CMK (cell line): ENCODE data around the gene UBE2G1.
A peak's percentile ranks its signal among the peaks of the same experiment; 100 is the strongest.
"Not testable (repeated sequence)": the region's sequence is repeated elsewhere in the genome, so short reads cannot be mapped to it uniquely, and the experiment has no call there.

Experiments used
- DNase-seq: peaks from one replicate; pipeline ENCODE4 v3.0.0-alpha.2; 2010; ENCODE audit warnings: low read depth

UBE2G1 gene

GRCh38 chr17:4366327-4367063 lies at the start of gene UBE2G1:
Gene UBE2G1, minus strand, starts transcription at chr17:4366675. Its CDS starts 359 bp downstream, at chr17:4366316.
- peak; percentile 75 for DNase-seq

GRCh38 chr17:4412933-4413831 lies 46.7 kb upstream of the UBE2G1 start:
- peak; percentile 50 for DNase-seq

GRCh38 chr17:4411201-4411600 lies 44.7 kb upstream of the UBE2G1 start:
- no peak for DNase-seq

- no peak for DNase-seq
Observed at GRCh38 chr17:4409659-4410058, 43.2 kb upstream of the UBE2G1 start.

DNA sequence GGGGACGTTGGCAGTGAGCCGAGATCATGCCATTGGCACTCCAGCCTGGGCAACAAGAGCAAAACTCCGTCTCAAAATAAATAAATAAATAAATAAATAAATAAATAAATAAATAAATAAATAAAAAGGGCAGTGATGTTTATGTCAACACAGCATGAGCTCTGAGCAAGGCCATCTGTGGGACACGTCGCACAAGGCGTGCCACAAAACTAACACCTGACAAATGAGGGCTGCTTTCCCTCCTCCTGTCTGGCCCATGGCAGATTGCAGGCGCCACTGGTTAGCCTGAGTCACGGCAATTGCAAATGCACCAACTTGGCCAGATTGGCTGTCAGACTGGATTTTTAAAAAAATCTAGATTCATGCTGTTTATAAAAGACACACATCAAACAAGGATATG lies 41.4 kb upstream of the UBE2G1 start:
- DNase-seq = no peak

DNA sequence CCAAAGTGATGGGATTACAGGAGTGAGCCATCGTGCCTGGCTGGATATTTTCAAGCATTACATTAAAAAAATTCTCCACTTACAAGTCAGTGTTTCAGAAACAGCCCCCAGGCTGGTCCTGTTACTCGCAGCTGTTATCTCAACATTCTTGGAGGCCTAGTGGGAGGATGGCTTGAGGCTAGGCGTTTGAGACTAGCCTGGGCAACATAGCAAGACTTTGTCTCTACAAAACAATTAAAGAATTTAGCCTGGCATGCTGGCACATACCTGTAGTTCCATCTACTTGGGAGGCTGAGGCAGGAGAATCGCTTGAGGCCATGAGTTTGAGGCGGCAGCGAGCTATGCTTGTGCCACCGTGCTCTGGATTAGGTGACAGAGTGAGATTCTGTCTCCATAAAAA lies 40.7 kb upstream of the UBE2G1 start:
- DNase-seq = no peak

GRCh38 chr17:4406386-4406785 lies 39.9 kb upstream of the UBE2G1 start:
- no peak for DNase-seq

DNA sequence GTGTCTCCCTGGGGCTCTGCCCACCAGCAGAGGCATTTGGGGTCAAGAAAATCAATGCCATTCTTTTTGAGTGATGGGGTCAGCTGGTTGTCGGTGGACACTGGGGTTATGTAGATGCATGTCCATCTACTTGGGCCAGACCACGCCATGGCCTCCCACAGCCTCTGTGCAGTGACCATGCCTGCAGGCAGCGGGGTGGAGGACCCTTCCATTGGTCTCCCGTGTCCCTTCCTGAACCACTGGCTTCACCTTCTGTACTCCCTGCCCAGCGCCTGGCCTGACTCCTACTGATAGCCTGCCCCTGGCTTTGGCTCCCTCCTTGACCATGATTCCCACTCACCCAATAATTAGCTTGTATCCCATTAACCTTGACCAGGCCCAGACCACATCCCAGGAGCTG lies 39.2 kb upstream of the UBE2G1 start:
- no peak for DNase-seq

GRCh38 chr17:4405038-4405669 lies 38.7 kb upstream of the UBE2G1 start:
- no peak for DNase-seq

DNA sequence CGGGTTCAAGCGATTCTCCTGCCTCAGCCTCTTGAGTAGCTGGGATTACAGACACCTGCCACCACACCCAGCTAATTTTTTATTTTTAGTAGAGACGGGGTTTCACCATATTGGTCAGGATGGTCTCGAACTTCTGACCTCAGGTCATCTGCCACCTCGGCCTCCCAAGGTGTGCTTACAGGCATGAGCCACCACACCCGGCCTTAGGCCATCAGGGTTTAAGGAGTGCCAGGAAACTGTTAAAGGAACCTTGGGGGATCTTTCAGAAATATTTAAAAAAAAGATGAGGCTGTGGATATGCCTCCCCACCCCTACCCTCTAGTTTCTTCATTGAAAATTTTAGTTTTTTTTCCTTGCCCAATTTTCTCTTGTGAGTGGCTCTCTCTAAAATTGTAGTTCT lies 31.4 kb upstream of the UBE2G1 start:
- no peak for DNase-seq

DNA sequence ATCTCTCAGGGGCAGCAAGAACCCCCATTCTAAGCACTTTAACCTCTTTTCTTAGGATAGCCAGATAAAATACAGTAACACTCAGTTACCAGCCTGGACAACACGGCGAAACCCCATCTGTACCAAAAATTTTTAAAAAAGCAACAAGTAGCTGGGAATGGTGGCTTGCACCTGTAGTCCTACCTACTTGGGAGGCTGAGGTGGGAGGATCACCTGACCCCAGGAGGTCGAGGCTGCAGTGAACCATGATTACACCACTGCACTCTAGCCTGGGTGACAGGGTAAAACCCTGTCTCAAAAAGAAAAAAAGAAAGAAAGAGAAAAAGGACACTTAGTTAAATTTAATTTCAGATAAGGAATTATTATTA lies 28.6 kb upstream of the UBE2G1 start:
- no peak for DNase-seq

GRCh38 chr17:4394208-4395110 lies 28.0 kb upstream of the UBE2G1 start:
- no peak for DNase-seq

DNA sequence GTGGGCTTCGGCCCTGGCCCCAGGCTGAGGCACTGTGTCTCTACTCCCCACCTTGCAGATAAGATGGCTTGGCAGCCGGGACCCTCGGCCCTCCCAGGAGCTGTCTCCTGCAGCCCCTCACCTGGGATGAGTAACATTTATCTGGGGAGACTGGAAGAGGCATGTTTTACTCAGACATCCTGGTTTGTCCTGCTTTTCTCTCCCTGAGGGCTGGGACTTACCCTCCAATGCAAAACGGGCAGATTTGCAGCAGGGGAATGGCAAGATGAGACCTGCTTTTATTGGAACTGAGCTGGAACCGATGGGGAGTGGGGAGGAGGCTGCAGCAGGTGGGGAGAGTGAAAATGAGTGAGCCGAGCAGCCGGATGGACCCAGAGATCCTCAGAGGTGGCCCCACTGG lies 27.3 kb upstream of the UBE2G1 start:
- no peak for DNase-seq

DNA sequence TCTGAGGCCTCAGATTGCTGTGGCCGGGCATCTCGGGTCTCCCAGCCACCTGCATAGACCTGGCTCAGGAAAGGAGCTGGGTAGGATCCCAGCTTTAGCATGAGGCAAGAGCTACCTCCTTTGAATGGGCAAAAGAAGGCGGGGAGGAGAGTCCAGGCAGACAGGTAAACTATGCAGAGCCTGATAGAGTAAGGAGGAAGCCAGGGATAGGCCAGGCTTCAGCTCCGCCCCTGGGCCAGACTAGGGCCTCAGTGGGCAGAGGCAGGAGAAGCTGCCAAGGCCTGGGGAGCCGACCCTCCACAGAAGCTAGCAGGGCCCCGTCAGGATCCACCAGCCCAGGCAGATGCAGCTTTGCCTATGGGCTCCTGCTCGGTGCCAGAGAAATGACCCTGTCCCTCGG lies 22.6 kb upstream of the UBE2G1 start:
- no peak for DNase-seq

DNA sequence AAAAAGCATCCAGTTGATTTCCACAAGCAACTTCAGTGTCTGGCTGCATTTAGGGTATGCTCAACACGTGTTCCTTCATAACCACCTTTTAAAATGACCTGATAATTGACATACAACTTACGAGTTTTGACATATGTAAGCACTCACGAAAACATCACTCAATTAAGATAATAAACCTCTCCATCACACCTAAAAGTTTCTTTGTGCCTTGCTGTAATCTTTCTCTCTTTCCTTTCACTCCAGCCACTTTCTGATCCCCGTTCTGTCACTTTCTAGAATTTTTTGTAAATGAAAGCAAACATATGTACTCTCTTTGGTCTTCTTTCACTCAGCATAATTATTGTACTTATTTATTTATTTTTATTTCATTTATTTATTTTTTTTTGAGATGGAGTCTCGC lies 20.7 kb upstream of the UBE2G1 start:
- no peak for DNase-seq

DNA sequence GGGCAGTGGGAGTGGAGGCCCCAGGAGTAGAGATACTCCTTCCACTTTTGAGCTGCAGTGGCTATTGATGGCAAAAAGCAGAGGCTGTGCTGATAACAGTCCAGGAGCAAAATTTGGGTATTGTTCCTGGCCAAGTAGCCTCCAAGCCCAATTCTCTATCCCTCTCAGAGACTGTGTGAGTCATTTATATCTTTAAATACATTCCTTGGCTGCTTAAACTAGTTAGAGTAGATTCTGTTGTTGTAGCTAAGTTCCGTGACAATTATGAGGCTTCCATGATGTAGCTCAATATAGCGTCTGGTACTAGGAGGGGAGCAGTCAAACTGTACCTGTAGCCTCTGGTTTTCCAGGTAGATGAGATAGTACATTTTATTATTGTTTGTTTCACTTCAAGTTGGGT lies 19.9 kb upstream of the UBE2G1 start:
- no peak for DNase-seq

- no peak for DNase-seq
Observed at GRCh38 chr17:4381690-4382671, 15.5 kb upstream of the UBE2G1 start.

DNA sequence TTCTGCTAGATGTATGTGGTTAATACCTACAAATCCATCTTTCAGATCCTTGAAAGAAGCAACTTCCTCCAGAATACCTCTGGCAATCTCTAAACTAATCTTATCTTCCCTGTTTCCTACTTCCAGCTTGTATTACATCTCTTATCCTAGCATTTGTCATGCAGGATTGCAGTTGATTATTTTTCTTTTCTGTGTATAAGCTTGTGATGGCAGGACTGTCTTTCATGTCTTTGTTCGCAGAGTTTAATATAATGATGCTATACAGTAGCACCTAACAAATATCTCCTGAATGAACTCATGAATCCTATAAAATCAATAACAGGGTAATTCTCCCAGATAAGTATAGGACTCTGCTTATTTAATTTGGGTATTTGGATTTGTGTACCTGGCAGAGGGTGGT lies 12.2 kb upstream of the UBE2G1 start:
- DNase-seq = no peak

DNA sequence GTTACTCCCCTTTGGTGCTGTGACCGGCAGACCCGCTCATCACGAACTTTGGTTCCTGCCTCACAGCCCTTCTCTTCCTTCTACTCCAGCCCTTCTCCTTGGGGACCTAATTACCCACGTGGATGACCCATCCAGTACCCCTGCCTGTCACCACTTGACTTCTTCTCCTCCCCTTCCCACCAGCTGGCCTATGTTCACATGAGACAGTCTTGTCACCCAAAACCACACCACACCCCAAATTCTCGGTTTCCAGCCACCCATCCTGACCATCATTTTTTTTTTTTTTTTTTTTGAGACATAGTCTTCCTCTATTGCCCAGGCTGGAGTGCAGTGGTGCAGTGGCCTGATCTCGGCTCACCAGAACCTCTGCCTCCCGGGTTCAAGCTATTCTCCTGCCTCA lies 10.8 kb upstream of the UBE2G1 start:
- DNase-seq = not testable (repeated sequence)

DNA sequence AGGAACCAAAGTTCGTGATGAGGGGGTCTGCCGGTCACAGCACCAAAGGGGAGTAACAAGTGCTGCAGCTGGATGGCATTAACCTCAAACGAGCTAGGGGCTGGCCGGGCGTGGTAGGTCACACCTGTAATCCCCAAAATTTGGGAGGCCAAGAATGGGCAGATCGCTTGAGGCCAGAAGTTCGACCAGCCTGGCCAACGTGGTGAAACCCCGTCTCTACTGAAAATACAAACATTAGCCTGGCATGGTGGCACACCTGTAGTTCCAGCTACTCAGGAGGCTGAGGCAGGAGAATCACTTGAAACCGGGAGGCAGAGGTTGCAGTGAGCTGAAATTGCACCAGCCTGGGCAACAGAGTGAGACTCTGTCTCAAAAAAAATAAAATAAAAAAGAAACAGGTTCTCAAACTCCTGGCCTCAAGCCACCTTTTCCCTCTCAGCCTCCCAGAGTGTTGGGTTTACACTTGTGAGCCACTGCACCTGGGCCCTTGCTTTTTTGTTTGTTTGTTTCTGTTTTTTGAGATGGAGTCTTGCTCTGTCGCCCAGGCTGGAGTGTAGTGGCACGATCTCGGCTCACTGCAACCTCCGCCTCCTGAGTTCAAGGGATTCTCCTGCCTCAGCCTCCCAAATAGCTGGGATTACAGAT lies 9.4 kb upstream of the UBE2G1 start:
- DNase-seq = not testable (repeated sequence)
